Osteocyte (in vitro differentiated cells): Measurements from ENCODE around the gene COL2A1. TPM values are rescaled to one million over a fixed set of nuclear protein-coding genes. Genes with fewer than 3 reads are reported as not detected.

Experiments
- DNase-seq: peaks from one replicate; pipeline ENCODE4 v3.0.0; 2021; ENCODE audit warnings: mixed read lengths; ENCODE audit not compliant: unreplicated experiment; ENCODE audit errors: extremely low spot score
- H3K27ac Mint-ChIP-seq: one replicate; pipeline ENCODE4 v1.8.0; 2021; ENCODE audit warnings: mild to moderate bottlenecking, mixed read lengths; ENCODE audit not compliant: unreplicated experiment
- H3K27me3 Mint-ChIP-seq: one replicate; pipeline ENCODE4 v1.8.0; 2021; ENCODE audit warnings: mixed read lengths; ENCODE audit not compliant: unreplicated experiment
- H3K36me3 Mint-ChIP-seq: one replicate; pipeline ENCODE4 v1.8.0; 2021; ENCODE audit warnings: mixed read lengths; ENCODE audit not compliant: unreplicated experiment
- H3K4me1 Mint-ChIP-seq: one replicate; pipeline ENCODE4 v1.8.0; 2021; ENCODE audit warnings: mixed read lengths; ENCODE audit not compliant: unreplicated experiment
- H3K4me3 Mint-ChIP-seq: one replicate; pipeline ENCODE4 v1.8.0; 2021; ENCODE audit warnings: mild to moderate bottlenecking, moderate library complexity, mixed read lengths; ENCODE audit not compliant: unreplicated experiment
- H3K9me3 Mint-ChIP-seq: one replicate; pipeline ENCODE4 v1.8.0; 2021; ENCODE audit warnings: mixed read lengths; ENCODE audit not compliant: unreplicated experiment
- total RNA-seq: library from RNA; stranded (reverse); gene quantifications from 2 replicates; pipeline ENCODE4 v1.2.1, GENCODE V29; 2021
- TF ChIP-seq, protein P1 (sequence below): fragments of 200-600 bp; sonication (generic); IDR thresholded peaks from 2 replicates; pipeline ENCODE4 v1.5.0; 2021; ENCODE audit warnings: antibody characterized with exemption, mild to moderate bottlenecking, moderate library complexity

COL2A1 gene
- total RNA-seq, 1 donor from 2014 or later, result 0.70 TPM

GRCh38 chr12:48045965-48046518 lies 41.8 kb upstream of the COL2A1 start:
- no peaks in the 10 kb centered on the region for H3K27me3 Mint-ChIP-seq
- no peak for DNase-seq
- H3K27ac Mint-ChIP-seq, result no peak overlapping the region
- H3K9me3 Mint-ChIP-seq, result no peaks in the 10 kb centered on the region
- peaks cover 44% of the 10 kb centered on the region for H3K36me3 Mint-ChIP-seq
- no peak overlapping the region for H3K4me3 Mint-ChIP-seq
- TF ChIP-seq, protein P1, sequence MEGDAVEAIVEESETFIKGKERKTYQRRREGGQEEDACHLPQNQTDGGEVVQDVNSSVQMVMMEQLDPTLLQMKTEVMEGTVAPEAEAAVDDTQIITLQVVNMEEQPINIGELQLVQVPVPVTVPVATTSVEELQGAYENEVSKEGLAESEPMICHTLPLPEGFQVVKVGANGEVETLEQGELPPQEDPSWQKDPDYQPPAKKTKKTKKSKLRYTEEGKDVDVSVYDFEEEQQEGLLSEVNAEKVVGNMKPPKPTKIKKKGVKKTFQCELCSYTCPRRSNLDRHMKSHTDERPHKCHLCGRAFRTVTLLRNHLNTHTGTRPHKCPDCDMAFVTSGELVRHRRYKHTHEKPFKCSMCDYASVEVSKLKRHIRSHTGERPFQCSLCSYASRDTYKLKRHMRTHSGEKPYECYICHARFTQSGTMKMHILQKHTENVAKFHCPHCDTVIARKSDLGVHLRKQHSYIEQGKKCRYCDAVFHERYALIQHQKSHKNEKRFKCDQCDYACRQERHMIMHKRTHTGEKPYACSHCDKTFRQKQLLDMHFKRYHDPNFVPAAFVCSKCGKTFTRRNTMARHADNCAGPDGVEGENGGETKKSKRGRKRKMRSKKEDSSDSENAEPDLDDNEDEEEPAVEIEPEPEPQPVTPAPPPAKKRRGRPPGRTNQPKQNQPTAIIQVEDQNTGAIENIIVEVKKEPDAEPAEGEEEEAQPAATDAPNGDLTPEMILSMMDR, result no peak
- H3K4me1 Mint-ChIP-seq, result no peaks in the 10 kb centered on the region

- no peak overlapping the region for H3K27ac Mint-ChIP-seq
- H3K27me3 Mint-ChIP-seq, result no peaks in the 10 kb centered on the region
- peaks cover 44% of the 10 kb centered on the region for H3K36me3 Mint-ChIP-seq
- H3K4me3 Mint-ChIP-seq, result no peak overlapping the region
- TF ChIP-seq, protein P1, result no peak
- no peaks in the 10 kb centered on the region for H3K4me1 Mint-ChIP-seq
- DNase-seq, result no peak
- no peaks in the 10 kb centered on the region for H3K9me3 Mint-ChIP-seq
These were observed 41.0 kb upstream of the COL2A1 start for GRCh38 chr12:48045061-48045846.

GRCh38 chr12:48044396-48044795 lies 40.1 kb upstream of the COL2A1 start:
- Mint-ChIP-seq H3K27me3 (no peaks in the 10 kb centered on the region), H3K4me3 (no peak overlapping the region), H3K4me1 (no peaks in the 10 kb centered on the region), H3K9me3 (no peaks in the 10 kb centered on the region), H3K27ac (no peak overlapping the region), H3K36me3 (peaks cover 41% of the 10 kb centered on the region)
- DNase-seq, result no peak
- TF ChIP-seq, protein P1, result no peak

- Mint-ChIP-seq H3K4me3 (no peak overlapping the region), H3K27ac (no peak overlapping the region), H3K36me3 (peaks cover 38% of the 10 kb centered on the region), H3K27me3 (no peaks in the 10 kb centered on the region), H3K4me1 (no peaks in the 10 kb centered on the region), H3K9me3 (no peaks in the 10 kb centered on the region)
- DNase-seq, result no peak
- TF ChIP-seq, protein P1, result no peak
These were observed 39.5 kb upstream of the COL2A1 start for GRCh38 chr12:48043771-48044170.

DNA sequence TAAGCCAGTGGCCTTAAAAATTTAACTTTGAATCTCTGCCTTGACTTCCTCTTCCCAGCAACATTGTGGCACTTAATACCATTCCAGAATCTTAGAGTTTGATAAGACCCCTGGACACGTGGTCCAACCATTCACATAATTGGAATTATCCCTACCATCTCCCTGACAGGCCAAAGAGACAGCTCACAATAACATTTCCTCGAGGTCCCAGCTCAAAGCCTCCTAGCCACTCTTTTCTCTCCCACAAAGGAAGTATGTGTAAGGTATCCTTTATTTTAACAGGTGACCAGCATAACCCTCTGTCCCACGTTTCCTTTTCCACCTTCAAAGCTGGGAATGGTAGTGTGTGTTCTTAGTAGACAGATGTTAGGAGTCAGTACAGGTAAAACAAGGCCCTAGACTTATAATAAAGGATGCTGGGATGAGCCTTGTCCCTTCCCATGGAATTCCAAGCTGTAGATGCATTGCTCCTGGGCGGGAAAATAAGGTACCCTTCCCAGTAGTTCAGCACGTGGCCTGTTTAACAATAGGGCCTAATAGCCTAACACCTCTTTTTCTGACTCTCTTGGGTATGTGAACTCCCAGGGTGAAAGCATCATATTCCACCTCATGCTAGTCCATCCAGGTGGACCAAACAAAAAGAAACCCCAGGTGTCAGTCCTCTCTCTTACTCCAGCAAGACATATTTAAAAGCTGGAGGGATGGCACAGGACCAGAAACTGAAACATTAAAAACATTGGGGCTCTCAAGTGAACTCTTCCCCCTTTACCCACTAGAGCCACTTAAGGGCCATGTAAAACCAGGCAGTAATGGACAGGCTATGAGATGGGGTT lies 37.5 kb upstream of the COL2A1 start:
- H3K4me1 Mint-ChIP-seq, result peaks cover 15% of the 10 kb centered on the region
- no peak for DNase-seq
- H3K27me3 Mint-ChIP-seq, result no peaks in the 10 kb centered on the region
- no peaks in the 10 kb centered on the region for H3K9me3 Mint-ChIP-seq
- no peak overlapping the region for H3K27ac Mint-ChIP-seq
- TF ChIP-seq, protein P1, result no peak
- peaks cover 22% of the 10 kb centered on the region for H3K36me3 Mint-ChIP-seq
- H3K4me3 Mint-ChIP-seq, result no peak overlapping the region
